Measurements from ENCODE around the gene RPS6KA1.

GRCh38 chr1:26544126-26544525, 14.6 kb downstream of the RPS6KA1 start:
- no peak for TF ChIP-seq EZH2 (IDR thresholded peaks at IDR 0.05; ENCODE audit: borderline replicate concordance, low read length)
- no peak for TF ChIP-seq CTCF (conservative IDR thresholded peaks at IDR 0.05 in 1 of 2, IDR thresholded peaks at IDR 0.05 in 1 of 2; ENCODE audit: extremely low read depth in 1 of 2, insufficient read depth in 1 of 2, low read depth in 1 of 2, low read length in 2 of 2)
